ENCODE data around the gene KCTD16.
A peak's percentile ranks its signal among the peaks of the same experiment; 100 is the strongest.

KCTD16 gene

DNA sequence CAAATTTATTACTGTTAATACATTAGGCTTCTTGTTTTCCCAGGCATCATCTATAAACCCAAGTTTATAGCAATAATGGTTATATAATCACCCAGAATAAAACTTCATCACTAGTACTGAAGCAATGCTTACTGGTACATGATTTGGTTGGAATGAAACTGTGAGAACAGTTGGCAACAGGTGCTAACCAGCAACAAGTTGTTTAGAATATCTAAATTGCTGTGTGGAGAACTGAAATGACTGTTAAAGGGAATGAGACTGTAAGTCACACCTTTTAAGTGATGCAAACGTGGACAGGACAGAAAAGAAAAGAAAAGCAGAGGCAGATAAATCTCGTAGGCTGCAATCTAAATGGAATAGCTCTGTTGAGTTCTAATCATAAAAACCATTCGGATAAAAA, 2.7 kb upstream of the KCTD16 start:
- DNase-seq = no peak

DNA sequence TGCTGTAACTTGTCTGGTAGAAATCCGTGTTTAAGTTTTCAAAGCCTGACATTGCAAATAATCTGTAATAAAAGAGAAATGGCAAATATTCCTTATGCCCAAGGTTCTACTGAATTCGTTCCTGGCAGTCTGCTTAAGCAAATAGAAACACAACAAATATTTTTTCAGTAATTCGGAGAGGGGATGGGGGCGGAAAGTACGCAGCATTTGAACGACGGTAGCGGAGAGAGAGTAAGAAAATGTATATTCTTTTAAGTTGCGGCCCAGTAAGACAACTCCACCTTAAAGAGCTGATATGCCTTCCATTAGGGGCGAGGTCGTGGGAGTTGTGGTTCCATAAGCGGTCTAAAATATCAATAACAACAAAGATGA, 783 bp upstream of the KCTD16 start:
- no peak for DNase-seq

DNA sequence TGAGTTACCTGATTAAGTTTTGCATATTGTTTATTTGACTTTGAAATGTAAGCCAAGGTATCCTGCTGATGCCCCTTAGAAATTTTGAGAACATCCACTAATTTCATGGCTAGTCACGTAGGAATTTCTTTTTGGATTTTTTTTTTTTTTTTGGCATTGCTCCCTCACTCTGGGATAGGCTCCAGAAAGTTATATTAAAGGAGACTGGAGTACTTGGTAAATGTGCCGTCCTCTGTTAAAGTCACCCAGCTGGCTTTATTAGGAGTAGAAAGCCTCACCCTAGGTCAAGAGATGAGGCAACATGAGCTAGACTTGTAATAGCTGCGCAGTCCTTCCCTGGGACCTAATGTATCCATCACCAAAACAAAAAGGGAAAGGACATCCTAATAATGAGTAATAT, 3.1 kb downstream of the KCTD16 start:
- no peak for DNase-seq

DNA sequence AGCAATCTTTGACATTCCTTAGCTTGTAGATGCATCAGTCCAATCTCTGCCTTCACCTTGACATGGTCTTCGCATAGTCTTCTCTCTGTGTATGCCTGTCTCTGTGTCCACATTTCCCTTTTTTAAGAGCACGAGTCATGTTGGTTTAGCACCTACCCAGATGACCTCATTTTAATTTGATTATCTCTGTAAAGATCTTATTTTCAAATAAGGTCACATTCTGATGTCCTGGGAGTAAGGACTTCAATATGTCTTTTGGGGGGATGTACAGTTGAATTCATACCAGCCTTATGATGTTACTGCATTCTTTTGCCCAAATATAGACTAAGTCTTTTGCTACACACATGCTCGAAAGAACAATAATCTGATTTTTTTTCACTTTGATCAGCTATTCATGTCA, 6.9 kb downstream of the KCTD16 start:
- no peak for DNase-seq

DNA sequence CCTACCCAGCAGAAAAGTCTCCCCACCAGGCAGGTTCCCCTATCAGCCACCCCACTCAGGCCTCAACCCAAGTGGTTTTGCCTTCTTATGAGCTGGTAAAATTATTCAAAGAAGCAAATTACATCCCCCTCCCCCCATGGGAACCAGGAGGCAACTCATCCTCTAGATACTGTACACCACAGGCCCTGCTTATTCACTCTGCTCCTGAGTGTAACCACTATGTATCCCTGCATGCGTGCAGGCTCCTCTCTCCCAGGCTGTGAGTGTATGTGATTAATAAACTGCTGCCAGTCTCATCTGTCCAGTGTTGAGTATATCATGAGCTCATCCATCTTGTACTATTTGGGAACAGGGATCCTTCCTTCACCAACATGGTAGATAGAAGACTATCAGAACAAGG, 8.6 kb downstream of the KCTD16 start:
- no peak for DNase-seq

DNA sequence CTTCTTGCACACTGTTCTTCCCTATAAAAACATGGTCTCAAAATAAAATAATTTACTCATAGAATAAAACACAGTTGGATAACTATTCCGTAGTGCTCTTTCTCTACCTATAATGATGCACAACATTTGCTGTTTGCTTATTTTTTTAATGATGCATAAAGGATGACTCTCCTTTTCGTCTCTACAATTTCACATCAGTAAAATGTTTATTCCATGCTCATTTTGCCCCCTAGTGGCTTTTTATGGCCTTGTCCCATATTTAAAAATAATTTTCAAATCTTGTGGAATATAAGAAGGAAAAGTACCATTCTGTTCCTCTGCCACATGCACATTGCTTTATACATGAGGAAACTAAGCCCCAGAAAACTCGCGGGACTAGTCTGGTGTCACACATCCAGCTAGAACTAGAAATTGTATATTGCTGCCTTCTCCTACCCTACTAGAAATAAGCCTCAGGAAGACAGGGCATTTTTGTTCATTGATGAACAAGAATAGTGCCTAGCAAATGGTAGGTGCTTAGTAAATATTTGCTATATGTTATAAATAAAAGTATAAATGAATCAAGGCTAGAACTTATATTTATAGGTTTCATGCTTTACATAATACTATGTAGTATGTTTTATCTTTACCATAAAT, 12.7 kb downstream of the KCTD16 start:
- no peak for DNase-seq

DNA sequence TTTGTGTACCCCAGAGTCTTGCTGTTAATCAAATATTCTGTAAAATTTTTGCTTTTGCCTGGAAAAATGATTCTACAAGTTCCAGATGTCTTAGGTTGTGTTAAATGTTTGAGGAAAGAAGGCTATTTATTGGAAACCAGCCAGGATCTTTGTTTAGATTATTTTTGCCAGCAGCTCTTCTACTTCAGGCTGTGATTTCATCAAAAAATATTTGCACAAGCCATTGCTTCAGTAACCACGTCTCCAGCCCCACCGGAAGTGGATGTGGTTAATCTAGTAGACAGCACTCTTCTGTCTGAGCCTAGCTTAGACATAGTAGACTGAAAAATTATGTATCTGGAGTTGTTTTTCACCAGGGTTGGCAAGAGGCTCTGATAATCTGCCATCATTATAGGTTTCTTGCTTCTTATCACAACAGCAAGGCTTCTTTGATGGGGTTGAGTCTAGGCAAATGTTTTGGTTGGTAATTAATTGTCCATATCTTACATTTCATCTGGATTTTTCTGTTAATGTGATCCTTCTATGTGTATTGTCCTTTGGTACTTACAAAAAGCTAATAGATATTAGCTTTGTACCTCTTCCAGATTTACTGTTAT, 17.1 kb downstream of the KCTD16 start:
- peak; percentile 54 to 70 for DNase-seq

DNA sequence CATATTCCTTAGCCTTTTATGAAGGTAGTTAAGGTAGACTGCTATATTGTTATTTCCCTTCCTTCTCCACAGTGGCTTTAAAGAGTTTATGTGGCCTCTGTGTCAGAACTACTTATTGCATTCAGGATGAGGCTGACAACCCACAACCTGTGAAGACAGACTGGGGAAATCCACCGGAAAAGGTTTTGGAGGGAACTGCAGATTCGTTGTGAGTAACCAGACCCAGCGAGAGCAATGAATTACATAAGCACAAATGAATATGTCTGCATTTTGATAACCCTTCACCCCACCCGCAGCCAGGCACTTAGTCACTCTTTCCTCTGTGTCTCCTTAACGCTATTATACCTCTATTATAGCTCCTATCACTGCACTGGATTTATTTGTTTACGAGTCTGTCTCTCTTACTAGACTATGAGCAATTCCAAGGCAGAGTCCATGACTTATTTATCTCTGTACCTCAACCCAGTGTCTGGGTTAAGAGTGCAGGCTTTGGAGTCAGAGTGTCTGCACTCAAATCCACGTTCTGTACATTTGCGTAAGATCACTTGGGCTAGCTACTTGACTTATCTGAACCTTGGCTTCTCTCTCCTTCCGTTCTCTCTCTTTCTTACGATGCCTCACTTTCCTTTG, 19.2 kb downstream of the KCTD16 start:
- peak; percentile 59 to 77 for DNase-seq

DNA sequence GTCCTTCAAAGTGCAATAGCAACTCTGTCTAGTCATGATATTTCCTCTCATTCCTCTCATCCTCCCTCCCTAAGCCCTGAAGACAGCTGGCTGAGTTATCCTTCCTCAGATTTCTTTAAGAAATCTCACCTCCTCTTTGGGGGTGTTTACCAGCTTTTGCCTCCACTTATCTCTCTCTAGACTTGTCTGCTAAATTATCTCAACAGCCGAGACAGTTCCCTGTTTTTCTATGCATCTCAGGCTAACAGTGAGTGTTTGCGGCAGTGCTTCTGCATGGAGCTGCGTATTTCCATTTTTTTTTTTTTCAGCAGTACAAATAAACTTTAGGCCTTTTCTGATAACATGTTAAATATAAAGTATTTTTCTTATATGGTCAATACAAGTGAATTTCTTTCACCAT, 20.9 kb downstream of the KCTD16 start:
- no peak for DNase-seq

DNA sequence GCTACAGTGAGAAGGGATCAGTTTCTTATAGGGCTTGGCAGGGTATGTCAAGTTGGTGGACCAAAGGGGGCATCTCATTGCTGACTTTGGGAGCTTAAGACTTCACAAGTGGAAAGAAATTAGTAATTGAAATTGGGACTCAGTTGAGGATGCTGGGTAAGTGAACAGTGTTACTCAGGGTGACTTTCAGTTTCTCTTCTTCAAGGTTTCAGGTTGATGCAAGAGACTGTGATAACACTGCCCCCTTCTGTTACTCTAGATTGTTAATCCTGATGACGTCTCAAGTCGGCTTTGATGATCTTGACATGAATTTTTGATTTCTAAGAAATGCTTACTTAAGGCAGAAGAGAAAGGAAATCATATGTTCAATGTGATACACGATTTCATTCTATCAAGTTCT, 21.3 kb downstream of the KCTD16 start:
- no peak for DNase-seq

DNA sequence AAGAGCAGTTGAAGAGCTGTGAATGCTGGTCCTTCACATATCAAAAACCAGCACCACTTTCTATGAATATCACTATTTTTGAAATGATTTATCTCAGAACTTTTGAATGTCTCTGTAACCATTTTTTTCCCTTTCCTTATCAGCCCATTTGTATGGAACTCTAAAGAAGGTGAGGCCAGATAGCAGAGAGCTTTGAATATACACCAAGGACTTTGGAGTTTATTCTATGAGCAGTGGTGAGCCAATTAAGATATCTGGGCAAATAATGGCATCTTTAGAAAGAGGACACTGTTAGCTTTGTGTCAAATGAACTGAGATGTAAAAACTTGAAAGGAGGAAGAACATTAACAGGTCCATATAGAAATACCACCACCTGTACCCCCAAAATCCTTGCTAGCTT, 22.0 kb downstream of the KCTD16 start:
- no peak for DNase-seq

DNA sequence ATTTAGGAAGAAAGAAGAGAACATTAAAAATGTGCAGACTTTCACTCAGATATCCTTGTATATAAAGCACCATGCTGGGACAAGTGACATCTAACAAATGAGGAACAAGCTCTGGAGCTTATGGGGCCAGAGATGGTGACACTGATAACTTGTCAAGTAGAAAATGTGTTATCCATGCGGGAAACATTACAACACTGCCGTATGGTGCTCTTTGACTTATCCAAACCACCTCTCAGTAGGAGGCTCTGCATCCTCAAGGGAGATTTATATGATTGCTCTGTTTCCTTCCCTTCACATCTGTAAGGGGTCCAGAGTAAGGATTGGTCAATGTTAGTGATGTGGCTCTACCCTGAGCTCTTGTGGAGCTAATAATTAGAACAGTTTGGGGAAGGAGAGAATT, 23.5 kb downstream of the KCTD16 start:
- DNase-seq = no peak

DNA sequence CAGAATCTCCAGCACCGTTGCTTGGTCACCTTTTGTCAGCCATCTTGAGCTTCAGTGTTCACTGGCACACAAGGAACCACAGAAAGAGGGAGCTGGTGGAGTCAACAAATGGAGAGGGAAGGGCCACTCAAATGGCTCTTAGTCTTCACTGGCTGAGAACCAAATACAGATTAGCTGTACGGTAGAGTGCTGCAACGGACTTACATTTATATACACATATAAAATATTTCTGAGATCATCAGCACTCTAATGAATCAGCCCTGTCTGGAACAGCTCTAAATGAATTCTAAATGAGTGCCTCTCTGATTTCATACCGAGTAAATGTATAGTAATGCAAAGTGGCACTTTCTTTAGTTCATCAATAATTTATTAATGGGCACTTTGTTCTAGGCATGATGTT, 24.8 kb downstream of the KCTD16 start:
- no peak for DNase-seq

DNA sequence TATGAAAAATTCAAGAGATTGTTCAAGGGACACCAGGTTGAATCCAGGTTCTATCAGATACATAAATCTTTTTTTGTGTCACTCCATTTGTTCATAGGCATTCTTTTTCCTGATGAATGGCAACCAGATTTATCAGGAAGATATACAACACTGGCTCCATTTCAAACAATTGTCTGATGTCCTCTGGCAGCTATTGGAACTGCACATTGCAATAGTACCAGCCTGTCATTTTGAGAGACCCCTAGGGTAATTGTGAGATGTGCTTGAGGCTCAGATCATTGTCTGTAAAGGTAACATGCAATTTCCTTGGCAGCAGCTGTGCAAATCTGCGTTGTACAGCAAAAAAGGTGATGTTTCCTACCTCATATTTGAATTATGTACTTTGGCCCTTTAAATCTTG, 25.9 kb downstream of the KCTD16 start:
- DNase-seq = no peak

DNA sequence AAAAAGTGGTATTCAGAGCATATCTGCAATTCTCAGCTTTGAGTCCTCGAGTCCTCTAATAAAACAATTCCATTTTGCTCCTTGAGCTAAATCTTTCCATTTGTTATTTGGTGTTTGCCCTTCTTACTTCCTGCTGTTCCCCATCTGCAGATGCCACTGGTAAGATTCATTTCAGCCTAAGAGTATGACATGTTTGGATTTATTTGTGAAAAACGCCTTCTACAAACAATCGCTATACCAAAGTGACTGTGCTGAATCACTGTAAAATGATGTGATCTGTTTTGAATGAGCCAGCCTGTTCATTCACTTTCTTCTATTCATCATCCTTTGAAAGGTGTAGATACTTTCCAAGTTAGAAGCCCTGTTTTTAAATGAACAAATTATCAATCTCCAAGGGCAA, 27.7 kb downstream of the KCTD16 start:
- no peak for DNase-seq

DNA sequence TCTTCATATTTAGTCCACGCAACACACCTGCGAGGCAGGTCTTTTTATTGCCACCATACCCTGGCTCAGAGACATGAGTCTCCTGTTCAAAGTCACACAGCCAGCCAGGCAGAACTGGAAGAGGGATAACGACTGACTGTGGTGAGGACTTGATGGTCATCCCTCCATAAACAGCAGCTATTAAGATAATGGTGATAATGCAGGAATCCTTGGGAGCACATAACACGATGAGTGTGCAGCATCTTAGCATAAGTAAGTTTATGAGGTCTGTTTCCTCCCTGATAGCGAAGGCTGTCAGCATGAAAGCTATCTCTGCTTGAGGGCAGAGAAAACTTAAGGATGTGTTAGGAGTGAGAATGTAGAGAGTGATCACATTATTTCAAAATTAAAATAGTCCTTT, 30.9 kb downstream of the KCTD16 start:
- DNase-seq = no peak

DNA sequence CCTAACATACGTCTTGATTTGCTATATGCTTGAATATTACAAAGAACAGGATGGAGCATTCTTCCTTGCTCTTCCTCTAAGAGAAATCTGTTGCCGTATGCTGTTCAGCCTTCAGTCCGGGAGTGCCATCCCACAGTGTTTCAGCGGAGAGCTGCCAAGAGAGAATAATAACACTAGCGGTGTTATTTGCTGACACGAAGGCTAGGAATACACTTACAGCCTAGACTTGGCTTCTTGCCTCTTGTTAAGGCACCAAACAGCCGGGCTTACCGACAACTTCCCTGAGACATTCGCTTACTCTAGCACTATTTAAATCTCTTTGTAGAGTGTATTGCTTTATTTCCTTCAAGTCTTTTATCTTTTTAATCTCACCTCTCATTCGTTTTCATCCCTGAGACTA, 31.4 kb downstream of the KCTD16 start:
- DNase-seq = no peak

DNA sequence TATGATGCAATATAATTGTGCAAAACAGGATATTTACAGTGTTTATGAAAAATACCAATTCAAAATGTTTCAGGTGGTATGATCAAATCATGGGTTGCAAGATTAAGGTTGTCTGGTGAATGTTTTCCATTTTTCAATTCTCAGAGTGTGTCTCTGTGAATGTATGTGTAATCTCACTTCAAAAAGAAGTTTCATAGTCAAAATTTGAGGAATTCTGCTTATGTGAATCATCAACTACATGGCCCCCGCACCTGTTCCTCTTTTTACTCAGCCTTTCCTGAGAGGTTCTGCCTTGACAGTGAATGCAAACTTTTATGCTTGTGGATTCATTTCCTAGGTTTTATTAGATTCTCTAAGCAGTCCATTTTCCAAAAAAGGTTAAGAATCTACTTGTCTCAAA, 32.1 kb downstream of the KCTD16 start:
- no peak for DNase-seq

DNA sequence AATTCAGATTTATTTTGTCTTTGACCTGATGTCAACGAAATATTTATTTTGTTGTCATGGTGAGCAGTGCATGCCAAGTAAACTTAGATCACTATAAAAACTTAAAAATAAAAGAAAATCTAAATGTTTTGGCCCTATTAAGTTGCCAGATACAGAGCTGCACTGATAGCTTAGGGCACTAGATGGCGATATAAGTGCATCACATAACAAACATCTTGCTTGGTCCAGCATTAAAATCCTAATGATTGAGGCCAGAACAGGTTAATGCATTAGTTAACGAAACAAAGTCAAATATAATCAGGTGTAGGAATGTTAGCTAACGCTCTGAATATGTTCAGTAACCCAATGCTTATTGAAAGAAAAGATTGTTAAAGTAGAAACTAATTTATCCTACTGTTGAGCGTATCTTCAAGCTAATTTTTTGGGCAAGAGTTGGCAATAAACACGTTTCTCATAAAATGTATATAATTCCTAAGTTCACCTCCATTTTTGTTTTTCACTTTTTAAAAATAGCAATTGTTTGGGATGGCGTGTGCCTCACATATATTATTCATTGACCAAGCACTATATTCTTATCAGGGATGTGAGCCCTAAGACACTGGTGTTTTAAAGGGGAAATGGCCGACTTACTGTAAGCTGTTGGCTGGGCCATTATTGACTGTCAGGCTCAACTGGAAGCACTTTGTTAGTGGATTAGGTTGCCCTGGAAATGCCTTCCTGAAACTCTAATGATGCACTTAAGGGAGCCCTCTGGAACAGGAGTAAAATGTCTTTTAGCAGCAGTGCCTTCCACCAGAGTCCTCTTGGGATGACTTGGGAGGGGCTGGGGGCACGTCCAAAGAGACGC, 33.3 kb downstream of the KCTD16 start:
- DNase-seq = peak in 1 of 2 donors; percentile 37

DNA sequence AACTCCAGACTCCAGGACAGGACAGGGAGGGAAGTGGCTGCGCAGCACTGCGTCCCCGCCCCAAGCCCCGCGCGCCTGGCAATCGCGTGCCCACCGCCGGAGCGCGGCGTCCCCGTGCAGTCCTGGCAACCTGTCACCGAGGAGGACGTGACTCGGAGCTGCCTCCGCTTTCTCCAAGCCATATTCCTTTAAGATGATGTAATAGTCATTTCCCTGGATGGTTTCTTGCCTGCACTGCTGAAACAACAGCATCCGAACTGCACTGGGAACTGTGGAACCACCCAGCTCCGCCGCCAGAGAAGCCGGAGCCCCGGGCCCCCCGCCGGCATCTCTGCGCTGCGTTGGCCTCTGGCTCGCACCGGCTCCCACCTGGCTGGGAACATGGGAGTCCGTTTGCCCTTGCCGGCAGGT, 34.5 kb downstream of the KCTD16 start:
- no peak for DNase-seq

DNA sequence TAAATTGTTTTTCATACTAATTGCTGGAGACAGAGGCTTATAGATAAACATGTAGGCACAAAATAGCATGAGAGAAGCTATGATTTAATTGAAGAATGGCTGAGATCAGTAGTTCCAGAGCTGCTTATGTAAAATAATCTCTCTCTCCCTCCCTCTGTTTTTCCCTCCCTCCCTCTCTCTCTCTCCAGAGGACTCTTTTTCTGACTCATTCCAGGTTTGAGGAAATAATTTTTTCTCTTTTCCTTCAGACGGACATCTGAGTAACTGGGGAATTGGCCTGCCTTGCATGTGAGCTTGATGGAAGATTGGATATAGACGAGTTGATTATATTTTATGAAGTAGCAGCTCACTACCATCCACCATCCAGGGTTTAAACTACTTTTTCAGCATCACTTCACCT, 35.5 kb downstream of the KCTD16 start:
- no peak for DNase-seq

DNA sequence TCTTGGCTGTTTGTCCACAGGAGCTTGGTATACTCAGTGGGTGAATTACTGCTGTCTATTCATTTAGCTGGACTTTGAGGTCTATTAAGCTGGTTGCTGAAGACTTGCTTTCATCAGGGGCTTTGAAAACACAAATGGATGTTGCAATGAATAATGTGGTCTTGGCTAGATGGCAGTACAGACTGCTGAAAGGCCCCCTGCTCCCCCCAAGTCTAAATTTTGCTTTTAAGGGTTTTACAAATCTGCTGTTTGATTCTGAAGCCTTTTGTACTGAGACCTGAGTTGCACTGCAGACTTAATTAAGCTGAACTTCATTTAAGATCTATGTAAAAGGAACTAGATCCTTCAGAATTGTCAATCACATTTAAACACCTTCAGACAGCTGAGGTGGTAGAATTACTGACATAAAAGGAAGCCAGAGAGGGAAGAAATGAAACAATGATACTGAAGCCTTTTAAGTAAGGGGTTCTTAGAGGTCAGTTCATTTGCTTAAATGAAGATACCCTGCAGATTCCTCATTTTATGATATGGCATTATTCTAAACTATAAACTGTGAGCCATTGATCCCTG, 37.3 kb downstream of the KCTD16 start:
- no peak for DNase-seq

DNA sequence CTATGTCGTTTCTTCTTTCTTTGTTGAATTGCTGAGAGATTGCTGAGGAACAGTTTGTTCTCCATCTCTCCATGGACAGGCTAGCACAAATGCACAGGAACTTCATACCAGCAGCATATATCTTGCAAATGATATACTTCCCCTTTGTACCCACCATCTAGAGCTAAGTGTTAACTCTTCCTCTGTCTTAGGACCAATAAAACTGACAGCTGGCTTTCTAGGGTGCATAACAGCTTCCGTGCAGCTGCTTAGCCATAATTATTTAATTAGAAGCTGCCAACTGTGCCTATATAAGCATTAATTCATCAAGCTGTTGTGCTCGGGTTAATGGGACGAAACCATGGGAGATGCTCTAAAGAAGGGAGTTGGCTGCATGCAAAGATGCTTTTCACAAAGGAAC, 38.7 kb downstream of the KCTD16 start:
- DNase-seq = no peak

DNA sequence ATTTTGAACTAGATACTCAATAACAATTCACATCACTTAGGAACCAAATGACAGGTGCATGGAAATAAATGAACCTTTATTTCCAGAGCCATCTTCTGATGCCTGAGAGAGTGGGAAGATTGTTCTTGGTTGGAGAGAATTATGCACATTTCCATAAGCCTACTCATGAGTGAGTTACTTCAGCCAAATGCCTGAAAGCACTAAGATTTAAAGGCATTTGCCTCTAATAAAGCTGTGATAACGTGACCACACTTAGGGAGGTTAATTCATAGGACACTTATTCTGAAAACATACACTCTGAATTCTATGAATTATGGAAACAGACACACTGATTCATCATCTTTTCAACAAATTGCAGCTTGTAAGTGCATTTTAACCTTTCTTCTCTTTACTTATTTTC, 40.0 kb downstream of the KCTD16 start:
- DNase-seq = no peak
